Measurements from ENCODE around the gene FAM53B. TPM values are rescaled to one million over a fixed set of nuclear protein-coding genes. Genes with fewer than 3 reads are reported as not detected.
"Not testable (repeated sequence)": the region's sequence is repeated elsewhere in the genome, so short reads cannot be mapped to it uniquely, and the experiment has no call there.

FAM53B gene
- polyA plus RNA-seq, 1 of the 3 experiments (the other 2 are of a cell fraction) = 5.6 TPM

- H4K20me1 ChIP-seq (ENCODE audit: insufficient read depth) = no peaks in the 10 kb centered on the region
- H3K79me2 ChIP-seq (ENCODE audit: insufficient read depth) = no peaks in the 10 kb centered on the region
- H3K9me3 ChIP-seq = no peaks in the 10 kb centered on the region
- no peak for DNase-seq
- peak; percentile 5; the same call in 1 of the 2 replicates for TF ChIP-seq TCF12 (IDR thresholded peaks at IDR 0.05)
- TF ChIP-seq CHD2 (IDR thresholded peaks at IDR 0.05; ENCODE audit: low read length, partially characterized antibody) = no peak
- no peak for TF ChIP-seq NRF1 (IDR thresholded peaks at IDR 0.05; ENCODE audit: low read depth, low read length)
- peak; percentile 53; the same call in 1 of the 2 replicates for TF ChIP-seq MEF2A (IDR thresholded peaks at IDR 0.05; ENCODE audit: borderline replicate concordance, low read depth)
- no peak for TF ChIP-seq POLR2AphosphoS5 (IDR thresholded peaks at IDR 0.05; ENCODE audit: low read depth, low read length)
- peak; percentile 75 for TF ChIP-seq PBX3 (IDR thresholded peaks at IDR 0.05)
- TF ChIP-seq EZH2phosphoT487 (IDR thresholded peaks at IDR 0.05; ENCODE audit: borderline replicate concordance, low read depth) = no peak
- ChIA-PET POLR2A (no interaction called here), CTCF (interaction anchor here (0.7 to 1.6 kb wide), 2 partner anchors 23 to 145 kb away, joined by 3 read pairs; no protein-coding TSS in a partner anchor)
- WGBS (ENCODE audit: low lambda C conversion rate) = 65% methylated on average over 15 of the region's 15 CpGs
- no peak overlapping the region for H3K9ac ChIP-seq
- no peaks in the 10 kb centered on the region for H3F3A ChIP-seq (replicated peaks; ENCODE audit: insufficient read depth)
- no peak overlapping the region for H3K4me3 ChIP-seq (ENCODE audit: low read depth in 2 of 2, low read length in 1 of 2)
- H3K27me3 ChIP-seq (ENCODE audit: insufficient read depth) = no peaks in the 10 kb centered on the region
- no peaks in the 10 kb centered on the region for H3K9me2 ChIP-seq
- H3K4me2 ChIP-seq = 0 out of 2 replicates have a peak overlapping the region, but pooled peaks have one; percentile 19
- H2AFZ ChIP-seq (ENCODE audit: low read depth) = no peak overlapping the region
- H3K36me3 ChIP-seq (replicated peaks in 1 of 2; ENCODE audit: control insufficient read depth in 1 of 2, insufficient read depth in 2 of 2, low read length in 1 of 2) = no peaks in the 10 kb centered on the region
- H3K27ac ChIP-seq (ENCODE audit: low read depth in 2 of 2, low read length in 1 of 2) = no peak overlapping the region
- peaks cover 0 to 8% of the 10 kb centered on the region in 2 experiments; a peak in 1 of 4 replicates for H3K4me1 ChIP-seq (ENCODE audit: control insufficient read depth in 1 of 2, insufficient read depth in 2 of 2, low read depth in 1 of 2, low read length in 1 of 2)
Measured at GRCh38 chr10:124588736-124589490, 155.3 kb downstream of the FAM53B start.

- not testable (repeated sequence) for H3K4me3 ChIP-seq (ENCODE audit: low read depth in 2 of 2, low read length in 1 of 2); H3K36me3 ChIP-seq (replicated peaks in 1 of 2; ENCODE audit: control insufficient read depth in 1 of 2, insufficient read depth in 2 of 2, low read length in 1 of 2); H4K20me1 ChIP-seq (ENCODE audit: insufficient read depth); H3K79me2 ChIP-seq (ENCODE audit: insufficient read depth); DNase-seq; H3K9ac ChIP-seq; H3K4me1 ChIP-seq (ENCODE audit: control insufficient read depth in 1 of 2, insufficient read depth in 2 of 2, low read depth in 1 of 2, low read length in 1 of 2); H3K9me3 ChIP-seq; H3K27ac ChIP-seq (ENCODE audit: low read depth in 2 of 2, low read length in 1 of 2); H3F3A ChIP-seq (replicated peaks; ENCODE audit: insufficient read depth); H3K27me3 ChIP-seq (ENCODE audit: insufficient read depth); H3K9me2 ChIP-seq; H2AFZ ChIP-seq (ENCODE audit: low read depth)
- POLR2A ChIA-PET = interaction anchor here (0.6 kb wide), 1 partner anchor 306 kb away, joined by 4 read pairs; no protein-coding TSS in a partner anchor
- WGBS (ENCODE audit: low lambda C conversion rate) = 88% methylated on average over 6 of the region's 6 CpGs
- H3K4me2 ChIP-seq = 0 out of 2 replicates have a peak overlapping the region, but pooled peaks have one; percentile 19
- CTCF ChIA-PET = interaction anchor here (0.6 to 1.6 kb wide), 4 partner anchors 23 to 146 kb away, joined by 3 read pairs; no protein-coding TSS in a partner anchor
Measured at GRCh38 chr10:124588341-124588735, 155.8 kb downstream of the FAM53B start.

GRCh38 chr10:124587811-124588211, 156.4 kb downstream of the FAM53B start:
- no peaks in the 10 kb centered on the region for H3K27me3 ChIP-seq (ENCODE audit: insufficient read depth)
- WGBS (ENCODE audit: low lambda C conversion rate) = 84% methylated on average over 8 of the region's 11 CpGs
- H3K4me3 ChIP-seq (ENCODE audit: low read depth in 2 of 2, low read length in 1 of 2) = no peak overlapping the region
- H3K9ac ChIP-seq = no peak overlapping the region
- no peak overlapping the region for H3K27ac ChIP-seq (ENCODE audit: low read depth in 2 of 2, low read length in 1 of 2)
- H4K20me1 ChIP-seq (ENCODE audit: insufficient read depth) = no peaks in the 10 kb centered on the region
- H3K79me2 ChIP-seq (ENCODE audit: insufficient read depth) = no peaks in the 10 kb centered on the region
- DNase-seq = no peak
- no peaks in the 10 kb centered on the region for H3K9me3 ChIP-seq
- H3K4me2 ChIP-seq = no peak overlapping the region
- CTCF ChIA-PET = interaction anchor here (0.6 to 0.7 kb wide), 3 partner anchors 44 to 146 kb away, joined by 3 read pairs; no protein-coding TSS in a partner anchor
- H2AFZ ChIP-seq (ENCODE audit: low read depth) = no peak overlapping the region
- H3F3A ChIP-seq (replicated peaks; ENCODE audit: insufficient read depth) = no peaks in the 10 kb centered on the region
- H3K36me3 ChIP-seq (replicated peaks in 1 of 2; ENCODE audit: control insufficient read depth in 1 of 2, insufficient read depth in 2 of 2, low read length in 1 of 2) = no peaks in the 10 kb centered on the region
- H3K4me1 ChIP-seq (ENCODE audit: control insufficient read depth in 1 of 2, insufficient read depth in 2 of 2, low read depth in 1 of 2, low read length in 1 of 2) = peaks cover 0 to 8% of the 10 kb centered on the region in 2 experiments; a peak in 1 of 4 replicates
- POLR2A ChIA-PET = interaction anchor here (0.6 kb wide), 1 partner anchor 307 kb away, joined by 4 read pairs; no protein-coding TSS in a partner anchor
- H3K9me2 ChIP-seq = no peaks in the 10 kb centered on the region
- TF ChIP-seq JUND (IDR thresholded peaks at IDR 0.05) = no peak
- TF ChIP-seq, protein P1, sequence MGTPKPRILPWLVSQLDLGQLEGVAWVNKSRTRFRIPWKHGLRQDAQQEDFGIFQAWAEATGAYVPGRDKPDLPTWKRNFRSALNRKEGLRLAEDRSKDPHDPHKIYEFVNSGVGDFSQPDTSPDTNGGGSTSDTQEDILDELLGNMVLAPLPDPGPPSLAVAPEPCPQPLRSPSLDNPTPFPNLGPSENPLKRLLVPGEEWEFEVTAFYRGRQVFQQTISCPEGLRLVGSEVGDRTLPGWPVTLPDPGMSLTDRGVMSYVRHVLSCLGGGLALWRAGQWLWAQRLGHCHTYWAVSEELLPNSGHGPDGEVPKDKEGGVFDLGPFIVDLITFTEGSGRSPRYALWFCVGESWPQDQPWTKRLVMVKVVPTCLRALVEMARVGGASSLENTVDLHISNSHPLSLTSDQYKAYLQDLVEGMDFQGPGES (IDR thresholded peaks at IDR 0.05; ENCODE audit: low read depth, low read length) = no peak
- TF ChIP-seq ELF1 (IDR thresholded peaks at IDR 0.05) = no peak
- no peak for TF ChIP-seq MXI1 (IDR thresholded peaks at IDR 0.05; ENCODE audit: low read depth, low read length)
- no peak for TF ChIP-seq TCF12 (IDR thresholded peaks at IDR 0.05)
- no peak for TF ChIP-seq RFX5 (IDR thresholded peaks at IDR 0.05; ENCODE audit: low read length)
- TF ChIP-seq GABPA (IDR thresholded peaks at IDR 0.05; ENCODE audit: low read depth) = no peak
- TF ChIP-seq RAD21 (IDR thresholded peaks at IDR 0.05; ENCODE audit: low read length) = no peak
- no peak for TF ChIP-seq TEAD4 (IDR thresholded peaks at IDR 0.05; ENCODE audit: borderline replicate concordance, insufficient read depth)
- no peak for TF ChIP-seq SIN3A (IDR thresholded peaks at IDR 0.05; ENCODE audit: borderline replicate concordance, low read depth, low read length)
- TF ChIP-seq POLR2AphosphoS5 (IDR thresholded peaks at IDR 0.05; ENCODE audit: low read depth, low read length) = no peak
- TF ChIP-seq FOSL2 (IDR thresholded peaks at IDR 0.05; ENCODE audit: borderline replicate concordance, low read depth) = no peak
- TF ChIP-seq PBX3 (IDR thresholded peaks at IDR 0.05) = no peak
- no peak for TF ChIP-seq CHD2 (IDR thresholded peaks at IDR 0.05; ENCODE audit: low read length, partially characterized antibody)
- TF ChIP-seq MAX (IDR thresholded peaks at IDR 0.05; ENCODE audit: low read depth) = no peak
